BLaER1 treated with 17β-estradiol and CSF1 and Interleukin-3, amounts not matched to agents 10 nM and 100 nM (cell line): ENCODE measurements around the gene NSUN2.
A peak's percentile ranks its signal among the peaks of the same experiment; 100 is the strongest.

ENCODE experiments used
- H3K27ac ChIP-seq, 11 experiments: shearing (Covaris generic); formaldehyde crosslinking; 2 replicates each; pipeline ENCODE4 v1.8.1; 2022
- H3K27me3 ChIP-seq, 11 experiments: shearing (Covaris generic); formaldehyde crosslinking; 2 replicates each; pipeline ENCODE4 v1.8.1; 2022
- H3K36me3 ChIP-seq, 11 experiments: shearing (Covaris generic); formaldehyde crosslinking; 2 replicates each; pipeline ENCODE4 v1.8.1; 2022
- H3K4me1 ChIP-seq, 10 experiments: shearing (Covaris generic); formaldehyde crosslinking; 2 replicates each; pipeline ENCODE4 v1.8.1; 2022
- H3K4me2 ChIP-seq, 11 experiments: shearing (Covaris generic); formaldehyde crosslinking; 2 replicates each; pipeline ENCODE4 v1.8.1; 2022
- H3K4me3 ChIP-seq, 10 experiments: shearing (Covaris generic); formaldehyde crosslinking; 2 replicates each; pipeline ENCODE4 v1.8.1; 2022
- H3K9ac ChIP-seq, 11 experiments: shearing (Covaris generic); formaldehyde crosslinking; 2 replicates each; pipeline ENCODE4 v1.8.1; 2022
- H3K9me3 ChIP-seq, 11 experiments: shearing (Covaris generic); formaldehyde crosslinking; replicated peaks in 1 of 11; 2 replicates each; pipeline ENCODE4 v1.8.1; 2022
- H4K20me1 ChIP-seq, 11 experiments: shearing (Covaris generic); formaldehyde crosslinking; 2 replicates each; pipeline ENCODE4 v1.8.1; 2022
- Cebpa-rat ChIP-seq, 11 experiments: shearing (Covaris generic); IDR thresholded peaks; 2 replicates each; pipeline ENCODE4 v1.8.1; 2022

The NSUN2 gene

GRCh38 chr5:6632888-6633468 lies at the start of gene NSUN2, which contains the start of gene SRD5A1:
TSS of gene NSUN2 (minus strand) at chr5:6633044. CDS start at chr5:6632979, 65 bp downstream.
TSS of gene SRD5A1 (plus strand) at chr5:6633440. CDS start at chr5:6633577, 137 bp downstream.
- H3K9ac ChIP-seq, result peak within 1 kb of the TSS; percentile 90 to 99 (median 97)
- peaks cover 19 to 32% (median 24%) of the 10 kb centered on the region in 10 experiments for H3K4me1 ChIP-seq
- H3K27ac ChIP-seq, result peak within 1 kb of the TSS; percentile 92 to 100 (median 98)
- peak within 1 kb of the TSS; percentile 84 to 99 (median 96) for H3K4me3 ChIP-seq
- TF ChIP-seq Cebpa-rat (IDR thresholded peaks at IDR 0.05), result no peak
- H3K4me2 ChIP-seq, result peak within 1 kb of the TSS; percentile 85 to 96 (median 94)
- no peaks in the 10 kb centered on the region; a peak in 1 of 22 replicates for H3K27me3 ChIP-seq
- peaks cover 42 to 79% (median 53%) of the 10 kb centered on the region in 11 experiments; a peak in 21 of 22 replicates for H4K20me1 ChIP-seq
- no peaks in the 10 kb centered on the region for H3K9me3 ChIP-seq
- H3K36me3 ChIP-seq, result peaks cover 36 to 47% (median 38%) of the 10 kb centered on the region in 11 experiments

DNA sequence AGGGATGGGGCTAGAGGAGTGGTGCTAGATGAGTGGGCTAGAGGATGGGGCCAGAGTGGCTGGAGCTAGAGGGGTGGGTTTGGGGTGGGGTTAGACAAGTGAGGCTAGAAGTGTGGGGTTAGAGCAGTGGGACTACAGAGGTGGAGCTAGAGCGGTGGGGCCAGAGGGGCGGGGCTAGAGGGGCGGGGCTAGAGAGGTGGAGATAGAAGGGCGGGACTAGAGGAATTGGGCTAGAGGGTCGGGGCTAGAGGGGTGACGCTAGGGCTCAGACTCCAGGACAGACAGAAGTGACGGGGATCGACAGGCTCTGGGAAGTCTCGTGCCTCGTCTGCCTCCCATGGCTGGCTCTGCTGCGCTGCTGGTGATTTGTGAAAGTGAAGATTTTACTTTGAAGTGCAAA lies 49.4 kb upstream of the NSUN2 start:
- Histone ChIP-seq H3K27me3 (no peaks in the 10 kb centered on the region), H3K36me3 (no peaks in the 10 kb centered on the region), H3K9me3 (no peaks in the 10 kb centered on the region), H3K9ac (no peak overlapping the region), H3K4me2 (no peak overlapping the region), H3K27ac (no peak overlapping the region), H3K4me3 (no peak overlapping the region), H4K20me1 (no peaks in the 10 kb centered on the region), H3K4me1 (no peaks in the 10 kb centered on the region)
- TF ChIP-seq Cebpa-rat (IDR thresholded peaks at IDR 0.05), result no peak

DNA sequence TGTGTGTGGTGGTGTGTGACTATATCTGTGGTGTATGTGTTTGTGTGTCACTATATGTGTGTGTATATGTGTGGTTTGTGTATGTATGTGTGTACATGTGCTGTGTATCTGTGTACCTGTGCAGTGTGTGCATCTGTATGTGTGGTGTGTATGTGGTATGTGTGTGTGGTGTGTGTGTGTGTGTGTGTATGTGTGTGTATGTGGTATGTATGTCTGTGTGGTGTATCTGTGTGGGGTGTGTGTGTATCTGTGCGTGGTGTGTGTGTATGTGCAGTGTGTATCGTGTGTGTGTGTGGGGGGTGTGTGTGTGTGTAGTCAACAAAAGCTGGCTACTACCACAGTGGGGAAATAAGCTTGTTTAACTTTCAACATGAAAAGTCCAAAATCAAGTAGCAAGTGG lies 48.8 kb upstream of the NSUN2 start:
- no peaks in the 10 kb centered on the region for H3K36me3 ChIP-seq
- TF ChIP-seq Cebpa-rat (IDR thresholded peaks at IDR 0.05), result no peak

GRCh38 chr5:6680922-6681321 lies 48.1 kb upstream of the NSUN2 start:
- no peak overlapping the region for H3K9ac ChIP-seq
- no peak overlapping the region for H3K4me2 ChIP-seq
- H3K27ac ChIP-seq, result no peak overlapping the region
- H4K20me1 ChIP-seq, result no peaks in the 10 kb centered on the region
- no peak overlapping the region for H3K4me3 ChIP-seq
- no peak for TF ChIP-seq Cebpa-rat (IDR thresholded peaks at IDR 0.05)
- no peaks in the 10 kb centered on the region for H3K27me3 ChIP-seq
- H3K36me3 ChIP-seq, result no peaks in the 10 kb centered on the region
- no peaks in the 10 kb centered on the region for H3K4me1 ChIP-seq
- no peaks in the 10 kb centered on the region for H3K9me3 ChIP-seq

More for the DNA sequence above, 48.8 kb upstream of the NSUN2 start:
- Histone ChIP-seq H3K4me2 (no peak overlapping the region), H3K9me3 (no peaks in the 10 kb centered on the region), H4K20me1 (no peaks in the 10 kb centered on the region), H3K27ac (no peak overlapping the region), H3K9ac (no peak overlapping the region), H3K4me1 (no peaks in the 10 kb centered on the region), H3K27me3 (no peaks in the 10 kb centered on the region), H3K4me3 (no peak overlapping the region)

GRCh38 chr5:6678385-6678784 lies 45.5 kb upstream of the NSUN2 start:
- H3K27ac ChIP-seq, result no peak overlapping the region
- no peak overlapping the region for H3K9ac ChIP-seq
- no peak overlapping the region for H3K4me2 ChIP-seq
- no peaks in the 10 kb centered on the region for H4K20me1 ChIP-seq
- H3K36me3 ChIP-seq, result peaks cover 0 to 1% (median 0%) of the 10 kb centered on the region in 11 experiments; a peak in 2 of 22 replicates
- no peak overlapping the region for H3K4me3 ChIP-seq
- peaks cover 0 to 6% (median 0%) of the 10 kb centered on the region in 10 experiments; a peak in 5 of 20 replicates for H3K4me1 ChIP-seq
- peaks cover 0 to 2% (median 1%) of the 10 kb centered on the region in 11 experiments; a peak in 6 of 22 replicates for H3K9me3 ChIP-seq
- H3K27me3 ChIP-seq, result no peaks in the 10 kb centered on the region
- TF ChIP-seq Cebpa-rat (IDR thresholded peaks at IDR 0.05), result no peak

DNA sequence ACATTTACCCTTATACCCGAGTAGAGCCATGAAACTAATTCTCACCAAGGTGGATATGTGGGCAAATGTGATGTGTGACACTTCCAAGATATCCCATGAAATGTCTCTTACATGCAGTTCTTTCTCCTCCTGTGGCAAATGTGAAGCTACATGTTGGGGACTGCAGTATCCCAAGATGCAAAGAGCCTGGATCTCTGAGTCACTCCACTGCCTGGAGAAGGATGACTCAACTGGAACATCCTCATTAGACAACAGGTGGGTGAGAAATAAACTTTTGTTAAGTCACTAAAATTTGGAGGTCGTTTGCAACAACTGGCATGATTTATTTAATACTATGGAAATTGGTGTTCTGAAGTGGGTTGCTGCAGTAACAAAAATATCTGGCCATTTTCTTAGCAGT lies 43.9 kb upstream of the NSUN2 start:
- peaks cover 0 to 6% (median 0%) of the 10 kb centered on the region in 11 experiments; a peak in 2 of 22 replicates for H3K36me3 ChIP-seq
- no peak for TF ChIP-seq Cebpa-rat (IDR thresholded peaks at IDR 0.05)

GRCh38 chr5:6675784-6676491 lies 43.1 kb upstream of the NSUN2 start:
- Histone ChIP-seq H3K9ac (no peak overlapping the region), H3K27me3 (no peaks in the 10 kb centered on the region), H3K4me2 (no peak overlapping the region), H3K4me1 (peaks cover 0 to 6% (median 0%) of the 10 kb centered on the region in 10 experiments; a peak in 5 of 20 replicates), H3K36me3 (peaks cover 0 to 8% (median 0%) of the 10 kb centered on the region in 11 experiments; a peak in 3 of 22 replicates), H3K27ac (no peak overlapping the region), H3K9me3 (peaks cover 0 to 11% (median 5%) of the 10 kb centered on the region in 11 experiments; a peak in 8 of 22 replicates), H3K4me3 (no peak overlapping the region), H4K20me1 (no peaks in the 10 kb centered on the region)
- no peak for TF ChIP-seq Cebpa-rat (IDR thresholded peaks at IDR 0.05)

More for the DNA sequence above, 43.9 kb upstream of the NSUN2 start:
- Histone ChIP-seq H3K9me3 (peaks cover 0 to 11% (median 5%) of the 10 kb centered on the region in 11 experiments; a peak in 8 of 22 replicates), H4K20me1 (no peaks in the 10 kb centered on the region), H3K4me2 (no peak overlapping the region), H3K9ac (no peak overlapping the region), H3K4me3 (no peak overlapping the region), H3K27ac (no peak overlapping the region), H3K4me1 (peaks cover 0 to 6% (median 0%) of the 10 kb centered on the region in 10 experiments; a peak in 5 of 20 replicates), H3K27me3 (no peaks in the 10 kb centered on the region)

- Histone ChIP-seq H4K20me1 (no peaks in the 10 kb centered on the region), H3K9me3 (peaks cover 0 to 18% (median 6%) of the 10 kb centered on the region in 11 experiments; a peak in 11 of 22 replicates), H3K27me3 (no peaks in the 10 kb centered on the region), H3K4me1 (peaks cover 0 to 6% (median 0%) of the 10 kb centered on the region in 10 experiments; a peak in 5 of 20 replicates), H3K36me3 (peaks cover 0 to 18% (median 8%) of the 10 kb centered on the region in 11 experiments; a peak in 12 of 22 replicates), H3K4me2 (no peak overlapping the region), H3K27ac (no peak overlapping the region), H3K9ac (no peak overlapping the region), H3K4me3 (no peak overlapping the region)
- TF ChIP-seq Cebpa-rat (IDR thresholded peaks at IDR 0.05), result no peak
Measured at GRCh38 chr5:6674886-6675285, 42.0 kb upstream of the NSUN2 start.

GRCh38 chr5:6674421-6674820 lies 41.6 kb upstream of the NSUN2 start:
- no peak for TF ChIP-seq Cebpa-rat (IDR thresholded peaks at IDR 0.05)
- Histone ChIP-seq H3K9me3 (peaks cover 0 to 19% (median 7%) of the 10 kb centered on the region in 11 experiments; a peak in 11 of 22 replicates), H3K36me3 (peaks cover 0 to 23% (median 10%) of the 10 kb centered on the region in 11 experiments; a peak in 12 of 22 replicates), H3K4me3 (no peak overlapping the region), H4K20me1 (no peaks in the 10 kb centered on the region), H3K27me3 (no peaks in the 10 kb centered on the region), H3K9ac (no peak overlapping the region), H3K4me1 (peaks cover 0 to 6% (median 0%) of the 10 kb centered on the region in 10 experiments; a peak in 5 of 20 replicates), H3K4me2 (peak overlapping the region in 3 of 11 experiments; percentile 6 to 17 (median 13); a peak in 2 of 22 replicates), H3K27ac (no peak overlapping the region)
